Measurements from ENCODE around the gene COL10A1. TPM values are rescaled to one million over a fixed set of nuclear protein-coding genes. Genes with fewer than 3 reads are reported as not detected.

The COL10A1 gene
- total and polyA plus RNA-seq, 10 of the 15 experiments (the other 5 are each of a cell fraction or from before 2014, with no cell fraction given): 0.02 to 0.33 (median 0.06) TPM; not detected in 5

DNA sequence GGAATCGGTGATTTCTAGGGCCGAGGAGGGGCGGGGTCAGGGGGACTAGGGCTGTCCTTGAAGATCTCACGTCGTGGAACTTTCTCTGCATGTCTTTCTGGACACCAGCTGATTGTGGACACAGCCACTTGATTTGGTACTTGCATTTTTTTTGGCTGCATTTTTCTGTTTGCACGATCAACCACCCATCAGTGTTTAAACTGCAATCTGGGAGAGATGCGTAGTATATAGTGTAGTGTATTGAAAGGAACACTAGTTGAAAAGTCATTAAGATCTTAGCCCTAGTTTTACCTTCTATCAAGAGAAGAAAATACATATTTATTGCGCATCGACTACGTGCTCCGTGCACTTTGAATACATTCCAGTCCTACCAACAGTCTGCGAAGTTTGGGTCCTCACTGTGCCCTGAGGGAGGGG, 24.6 kb downstream of the COL10A1 start:
- intact Hi-C loops (cut with micrococcal nuclease; ENCODE audit: unreplicated experiment) (loop anchor here (1.0 to 10.0 kb wide), 3 partner anchors 90 to 303 kb away; no protein-coding TSS in a partner anchor), in situ Hi-C loops (cut with MboI) (no loop called here)
- Histone ChIP-seq H3K79me2 (ENCODE audit: control insufficient read depth, insufficient read depth, low read length) (peaks cover 90% of the 10 kb centered on the region), H2AFZ (ENCODE audit: control insufficient read depth, low read depth, low read length) (peak overlapping the region; percentile 97), H3K36me3 (ENCODE audit: control insufficient read depth in 2 of 2, insufficient read depth in 2 of 2, low read length in 1 of 2) (no peaks in the 10 kb centered on the region; a peak in 1 of 4 replicates), H3K4me1 (ENCODE audit: control insufficient read depth, insufficient read depth, low read length) (peaks cover 23% of the 10 kb centered on the region), H4K20me1 (ENCODE audit: control insufficient read depth, insufficient read depth) (no peaks in the 10 kb centered on the region), H3K9ac (ENCODE audit: control insufficient read depth, insufficient read depth, low read length) (peak overlapping the region; percentile 92), H3K4me2 (ENCODE audit: control insufficient read depth, insufficient read depth) (peak overlapping the region; percentile 91), H3K27me3 (replicated peaks in 1 of 2; ENCODE audit: control insufficient read depth in 2 of 2, insufficient read depth in 2 of 2, low read length in 1 of 2) (no peaks in the 10 kb centered on the region), H3K9me3 (replicated peaks; ENCODE audit: control insufficient read depth, insufficient read depth, low read length) (peaks cover 5% of the 10 kb centered on the region; the same call in 2 of the 3 replicates), H3K4me3 (peak overlapping the region; percentile 67), H3K27ac (ENCODE audit: control insufficient read depth, insufficient read depth) (peak overlapping the region; percentile 93)
- BruUV-seq (replicated peaks): TSS peak; percentile 52
- DNase-seq (ENCODE audit: low read depth, low spot score): no peak
- ATAC-seq: no peak; the same call in 1 of the 3 replicates
- ChIA-PET RAD21 (ENCODE audit: unreplicated experiment) (interaction anchor here (0.6 to 4.0 kb wide), 15 partner anchors 10 to 179 kb away, joined by 3 to 61 read pairs (median 4); partner anchors contain the start of genes FRK and TSPYL1), POLR2A (interaction anchor here (0.6 to 4.4 kb wide), 14 partner anchors 8 to 470 kb away, joined by 3 to 51 read pairs (median 4); partner anchors contain the start of genes DSE, FRK and RWDD1), SMC1A (ENCODE audit: uncharacterized antibody, unreplicated experiment) (interaction anchor here (0.6 to 5.3 kb wide), 16 partner anchors 11 to 211 kb away, joined by 3 to 57 read pairs (median 4); partner anchors contain the start of gene FRK), CTCF (interaction anchor here (0.8 to 7.9 kb wide), 9 partner anchors 10 to 172 kb away, joined by 3 to 106 read pairs (median 8); no protein-coding TSS in a partner anchor)
- under 1% methylated on average over 12 of the region's 12 CpGs for WGBS (ENCODE audit: insufficient coverage, insufficient replicate concordance, low lambda C conversion rate, missing lambda C conversion rate)
- FAIRE-seq: peak; percentile 31
- TF ChIP-seq RB1 (IDR thresholded peaks at IDR 0.05; ENCODE audit: borderline replicate concordance) (no peak), NBN (IDR thresholded peaks at IDR 0.05) (0 out of 2 replicates have a peak, but pooled peaks have one; percentile 5), GATAD2B (conservative IDR thresholded peaks at IDR 0.05; ENCODE audit: low read depth) (no peak), ASH2L (IDR thresholded peaks at IDR 0.05; ENCODE audit: borderline replicate concordance, low read depth) (no peak), CBFB (IDR thresholded peaks at IDR 0.05; ENCODE audit: low read depth) (no peak), SIN3A (IDR thresholded peaks at IDR 0.05; ENCODE audit: low read depth, low read length) (0 out of 2 replicates have a peak, but pooled peaks have one; percentile 60)
- TF ChIP-seq, protein P1, sequence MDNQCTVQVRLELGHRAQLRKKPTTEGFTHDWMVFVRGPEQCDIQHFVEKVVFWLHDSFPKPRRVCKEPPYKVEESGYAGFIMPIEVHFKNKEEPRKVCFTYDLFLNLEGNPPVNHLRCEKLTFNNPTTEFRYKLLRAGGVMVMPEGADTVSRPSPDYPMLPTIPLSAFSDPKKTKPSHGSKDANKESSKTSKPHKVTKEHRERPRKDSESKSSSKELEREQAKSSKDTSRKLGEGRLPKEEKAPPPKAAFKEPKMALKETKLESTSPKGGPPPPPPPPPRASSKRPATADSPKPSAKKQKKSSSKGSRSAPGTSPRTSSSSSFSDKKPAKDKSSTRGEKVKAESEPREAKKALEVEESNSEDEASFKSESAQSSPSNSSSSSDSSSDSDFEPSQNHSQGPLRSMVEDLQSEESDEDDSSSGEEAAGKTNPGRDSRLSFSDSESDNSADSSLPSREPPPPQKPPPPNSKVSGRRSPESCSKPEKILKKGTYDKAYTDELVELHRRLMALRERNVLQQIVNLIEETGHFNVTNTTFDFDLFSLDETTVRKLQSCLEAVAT (IDR thresholded peaks at IDR 0.05): 0 out of 2 replicates have a peak, but pooled peaks have one; percentile 28
- TF ChIP-seq, protein P2, sequence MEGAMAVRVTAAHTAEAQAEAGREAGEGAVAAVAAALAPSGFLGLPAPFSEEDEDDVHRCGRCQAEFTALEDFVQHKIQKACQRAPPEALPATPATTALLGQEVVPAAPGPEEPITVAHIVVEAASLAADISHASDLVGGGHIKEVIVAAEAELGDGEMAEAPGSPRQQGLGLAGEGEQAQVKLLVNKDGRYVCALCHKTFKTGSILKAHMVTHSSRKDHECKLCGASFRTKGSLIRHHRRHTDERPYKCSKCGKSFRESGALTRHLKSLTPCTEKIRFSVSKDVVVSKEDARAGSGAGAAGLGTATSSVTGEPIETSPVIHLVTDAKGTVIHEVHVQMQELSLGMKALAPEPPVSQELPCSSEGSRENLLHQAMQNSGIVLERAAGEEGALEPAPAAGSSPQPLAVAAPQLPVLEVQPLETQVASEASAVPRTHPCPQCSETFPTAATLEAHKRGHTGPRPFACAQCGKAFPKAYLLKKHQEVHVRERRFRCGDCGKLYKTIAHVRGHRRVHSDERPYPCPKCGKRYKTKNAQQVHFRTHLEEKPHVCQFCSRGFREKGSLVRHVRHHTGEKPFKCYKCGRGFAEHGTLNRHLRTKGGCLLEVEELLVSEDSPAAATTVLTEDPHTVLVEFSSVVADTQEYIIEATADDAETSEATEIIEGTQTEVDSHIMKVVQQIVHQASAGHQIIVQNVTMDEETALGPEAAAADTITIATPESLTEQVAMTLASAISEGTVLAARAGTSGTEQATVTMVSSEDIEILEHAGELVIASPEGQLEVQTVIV (IDR thresholded peaks at IDR 0.05; ENCODE audit: borderline replicate concordance, partially characterized antibody): no peak
- TF ChIP-seq, protein P3, sequence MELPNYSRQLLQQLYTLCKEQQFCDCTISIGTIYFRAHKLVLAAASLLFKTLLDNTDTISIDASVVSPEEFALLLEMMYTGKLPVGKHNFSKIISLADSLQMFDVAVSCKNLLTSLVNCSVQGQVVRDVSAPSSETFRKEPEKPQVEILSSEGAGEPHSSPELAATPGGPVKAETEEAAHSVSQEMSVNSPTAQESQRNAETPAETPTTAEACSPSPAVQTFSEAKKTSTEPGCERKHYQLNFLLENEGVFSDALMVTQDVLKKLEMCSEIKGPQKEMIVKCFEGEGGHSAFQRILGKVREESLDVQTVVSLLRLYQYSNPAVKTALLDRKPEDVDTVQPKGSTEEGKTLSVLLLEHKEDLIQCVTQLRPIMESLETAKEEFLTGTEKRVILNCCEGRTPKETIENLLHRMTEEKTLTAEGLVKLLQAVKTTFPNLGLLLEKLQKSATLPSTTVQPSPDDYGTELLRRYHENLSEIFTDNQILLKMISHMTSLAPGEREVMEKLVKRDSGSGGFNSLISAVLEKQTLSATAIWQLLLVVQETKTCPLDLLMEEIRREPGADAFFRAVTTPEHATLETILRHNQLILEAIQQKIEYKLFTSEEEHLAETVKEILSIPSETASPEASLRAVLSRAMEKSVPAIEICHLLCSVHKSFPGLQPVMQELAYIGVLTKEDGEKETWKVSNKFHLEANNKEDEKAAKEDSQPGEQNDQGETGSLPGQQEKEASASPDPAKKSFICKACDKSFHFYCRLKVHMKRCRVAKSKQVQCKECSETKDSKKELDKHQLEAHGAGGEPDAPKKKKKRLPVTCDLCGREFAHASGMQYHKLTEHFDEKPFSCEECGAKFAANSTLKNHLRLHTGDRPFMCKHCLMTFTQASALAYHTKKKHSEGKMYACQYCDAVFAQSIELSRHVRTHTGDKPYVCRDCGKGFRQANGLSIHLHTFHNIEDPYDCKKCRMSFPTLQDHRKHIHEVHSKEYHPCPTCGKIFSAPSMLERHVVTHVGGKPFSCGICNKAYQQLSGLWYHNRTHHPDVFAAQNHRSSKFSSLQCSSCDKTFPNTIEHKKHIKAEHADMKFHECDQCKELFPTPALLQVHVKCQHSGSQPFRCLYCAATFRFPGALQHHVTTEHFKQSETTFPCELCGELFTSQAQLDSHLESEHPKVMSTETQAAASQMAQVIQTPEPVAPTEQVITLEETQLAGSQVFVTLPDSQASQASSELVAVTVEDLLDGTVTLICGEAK (IDR thresholded peaks at IDR 0.05; ENCODE audit: borderline replicate concordance): no peak
- TF ChIP-seq, protein P4, sequence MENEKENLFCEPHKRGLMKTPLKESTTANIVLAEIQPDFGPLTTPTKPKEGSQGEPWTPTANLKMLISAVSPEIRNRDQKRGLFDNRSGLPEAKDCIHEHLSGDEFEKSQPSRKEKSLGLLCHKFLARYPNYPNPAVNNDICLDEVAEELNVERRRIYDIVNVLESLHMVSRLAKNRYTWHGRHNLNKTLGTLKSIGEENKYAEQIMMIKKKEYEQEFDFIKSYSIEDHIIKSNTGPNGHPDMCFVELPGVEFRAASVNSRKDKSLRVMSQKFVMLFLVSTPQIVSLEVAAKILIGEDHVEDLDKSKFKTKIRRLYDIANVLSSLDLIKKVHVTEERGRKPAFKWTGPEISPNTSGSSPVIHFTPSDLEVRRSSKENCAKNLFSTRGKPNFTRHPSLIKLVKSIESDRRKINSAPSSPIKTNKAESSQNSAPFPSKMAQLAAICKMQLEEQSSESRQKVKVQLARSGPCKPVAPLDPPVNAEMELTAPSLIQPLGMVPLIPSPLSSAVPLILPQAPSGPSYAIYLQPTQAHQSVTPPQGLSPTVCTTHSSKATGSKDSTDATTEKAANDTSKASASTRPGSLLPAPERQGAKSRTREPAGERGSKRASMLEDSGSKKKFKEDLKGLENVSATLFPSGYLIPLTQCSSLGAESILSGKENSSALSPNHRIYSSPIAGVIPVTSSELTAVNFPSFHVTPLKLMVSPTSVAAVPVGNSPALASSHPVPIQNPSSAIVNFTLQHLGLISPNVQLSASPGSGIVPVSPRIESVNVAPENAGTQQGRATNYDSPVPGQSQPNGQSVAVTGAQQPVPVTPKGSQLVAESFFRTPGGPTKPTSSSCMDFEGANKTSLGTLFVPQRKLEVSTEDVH (IDR thresholded peaks at IDR 0.05; ENCODE audit: low read depth, partially characterized antibody): no peak
- TF ChIP-seq, protein P5, sequence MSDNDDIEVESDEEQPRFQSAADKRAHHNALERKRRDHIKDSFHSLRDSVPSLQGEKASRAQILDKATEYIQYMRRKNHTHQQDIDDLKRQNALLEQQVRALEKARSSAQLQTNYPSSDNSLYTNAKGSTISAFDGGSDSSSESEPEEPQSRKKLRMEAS (IDR thresholded peaks at IDR 0.05; ENCODE audit: low read depth, low read length): no peak
